Type B pancreatic cell (in vitro differentiated cells): Measurements from ENCODE around the gene ANXA10. TPM values are rescaled to one million over a fixed set of nuclear protein-coding genes. Genes with fewer than 3 reads are reported as not detected.

Experiments used
- DNase-seq: peaks from one replicate; pipeline ENCODE4 v3.0.0; 2021; ENCODE audit warnings: mixed read lengths; ENCODE audit not compliant: unreplicated experiment; ENCODE audit errors: extremely low spot score
- H3K27ac Mint-ChIP-seq: 2 replicates; pipeline ENCODE4 v1.8.0; 2021; ENCODE audit warnings: mild to moderate bottlenecking, mixed read lengths
- H3K27me3 Mint-ChIP-seq: 2 replicates; pipeline ENCODE4 v1.8.0; 2021; ENCODE audit warnings: mixed read lengths
- H3K36me3 Mint-ChIP-seq: 2 replicates; pipeline ENCODE4 v1.8.0; 2021; ENCODE audit warnings: mixed read lengths
- H3K4me1 Mint-ChIP-seq: one replicate; pipeline ENCODE4 v1.8.0; 2021; ENCODE audit warnings: mixed read lengths; ENCODE audit not compliant: unreplicated experiment
- H3K4me3 Mint-ChIP-seq: 2 replicates; pipeline ENCODE4 v1.8.0; 2021; ENCODE audit warnings: mild to moderate bottlenecking, mixed read lengths
- H3K9me3 Mint-ChIP-seq: 2 replicates; pipeline ENCODE4 v1.8.0; 2021; ENCODE audit warnings: mixed read lengths
- CTCF ChIP-seq: fragments of 200-600 bp; sonication (generic); conservative IDR thresholded peaks from 2 replicates; pipeline ENCODE4 v1.5.0; 2021; ENCODE audit warnings: antibody characterized with exemption, mild to moderate bottlenecking
- total RNA-seq: library from RNA; stranded (reverse); gene quantifications from 2 replicates; pipeline ENCODE4 v1.2.1, GENCODE V29; 2021; ENCODE audit warnings: low replicate concordance

The ANXA10 gene
- total RNA-seq, 1 donor from 2014 or later, result 39.8 TPM

GRCh38 chr4:168152837-168153500, 60.6 kb downstream of the ANXA10 start:
- no peaks in the 10 kb centered on the region for H3K36me3 Mint-ChIP-seq
- H3K4me1 Mint-ChIP-seq, result no peaks in the 10 kb centered on the region
- no peaks in the 10 kb centered on the region for H3K9me3 Mint-ChIP-seq
- H3K4me3 Mint-ChIP-seq, result peak overlapping the region; percentile 3
- no peak for TF ChIP-seq CTCF
- DNase-seq, result no peak
- H3K27me3 Mint-ChIP-seq, result no peaks in the 10 kb centered on the region
- no peak overlapping the region for H3K27ac Mint-ChIP-seq

GRCh38 chr4:168153596-168154440, 61.5 kb downstream of the ANXA10 start:
- Mint-ChIP-seq H3K36me3 (no peaks in the 10 kb centered on the region), H3K4me3 (peak overlapping the region; percentile 3), H3K9me3 (peaks cover 2% of the 10 kb centered on the region), H3K4me1 (no peaks in the 10 kb centered on the region), H3K27ac (no peak overlapping the region), H3K27me3 (no peaks in the 10 kb centered on the region)
- DNase-seq, result peak; percentile 73
- peak; percentile 87 for TF ChIP-seq CTCF

GRCh38 chr4:168154546-168155277, 62.4 kb downstream of the ANXA10 start:
- Mint-ChIP-seq H3K4me3 (no peak overlapping the region), H3K4me1 (no peaks in the 10 kb centered on the region), H3K9me3 (peaks cover 5% of the 10 kb centered on the region), H3K27ac (no peak overlapping the region), H3K27me3 (no peaks in the 10 kb centered on the region), H3K36me3 (no peaks in the 10 kb centered on the region)
- TF ChIP-seq CTCF, result no peak
- DNase-seq, result no peak

GRCh38 chr4:168162604-168163003, 70.3 kb downstream of the ANXA10 start:
- no peak for TF ChIP-seq CTCF
- Mint-ChIP-seq H3K9me3 (peaks cover 5% of the 10 kb centered on the region), H3K27ac (no peak overlapping the region), H3K4me1 (no peaks in the 10 kb centered on the region), H3K4me3 (no peak overlapping the region), H3K36me3 (no peaks in the 10 kb centered on the region), H3K27me3 (no peaks in the 10 kb centered on the region)
- DNase-seq, result no peak

- Mint-ChIP-seq H3K27ac (no peak overlapping the region), H3K4me1 (no peaks in the 10 kb centered on the region), H3K4me3 (no peak overlapping the region), H3K36me3 (no peaks in the 10 kb centered on the region), H3K27me3 (no peaks in the 10 kb centered on the region), H3K9me3 (peaks cover 5% of the 10 kb centered on the region)
- no peak for TF ChIP-seq CTCF
- DNase-seq, result no peak
Observed at GRCh38 chr4:168163106-168163505, 70.8 kb downstream of the ANXA10 start.
